ENCODE measurements around the gene PLEKHG4B. TPM values are rescaled to one million over a fixed set of nuclear protein-coding genes. Genes with fewer than 3 reads are reported as not detected.

PLEKHG4B gene
- total RNA-seq, 1 donor from 2014 or later = 6.8 TPM

GRCh38 chr5:174876-175465 lies 83.0 kb downstream of the PLEKHG4B start:
- TF ChIP-seq CTCF (IDR thresholded peaks at IDR 0.05; ENCODE audit: unreplicated experiment) = no peak
- Mint-ChIP-seq H3K4me1 (ENCODE audit: unreplicated experiment) (peaks cover 22% of the 10 kb centered on the region), H3K9me3 (ENCODE audit: unreplicated experiment) (no peaks in the 10 kb centered on the region), H3K27me3 (ENCODE audit: unreplicated experiment) (peaks cover 11% of the 10 kb centered on the region), H3K36me3 (ENCODE audit: low read depth, unreplicated experiment) (peaks cover 3% of the 10 kb centered on the region), H3K27ac (ENCODE audit: unreplicated experiment) (peak overlapping the region; percentile 52), H3K4me3 (ENCODE audit: unreplicated experiment) (no peak overlapping the region)
- no peak for DNase-seq (ENCODE audit: low spot score)

GRCh38 chr5:176296-176823 lies 84.4 kb downstream of the PLEKHG4B start:
- DNase-seq (ENCODE audit: low spot score) = no peak
- Mint-ChIP-seq H3K4me3 (ENCODE audit: unreplicated experiment) (no peak overlapping the region), H3K36me3 (ENCODE audit: low read depth, unreplicated experiment) (peaks cover 3% of the 10 kb centered on the region), H3K27me3 (ENCODE audit: unreplicated experiment) (peaks cover 12% of the 10 kb centered on the region), H3K27ac (ENCODE audit: unreplicated experiment) (no peak overlapping the region), H3K4me1 (ENCODE audit: unreplicated experiment) (peaks cover 32% of the 10 kb centered on the region), H3K9me3 (ENCODE audit: unreplicated experiment) (no peaks in the 10 kb centered on the region)
- TF ChIP-seq CTCF (IDR thresholded peaks at IDR 0.05; ENCODE audit: unreplicated experiment) = no peak

GRCh38 chr5:178110-178509 lies 86.1 kb downstream of the PLEKHG4B start:
- peaks cover 29% of the 10 kb centered on the region for H3K4me1 Mint-ChIP-seq (ENCODE audit: unreplicated experiment)
- H3K27ac Mint-ChIP-seq (ENCODE audit: unreplicated experiment) = no peak overlapping the region
- no peak overlapping the region for H3K4me3 Mint-ChIP-seq (ENCODE audit: unreplicated experiment)
- DNase-seq (ENCODE audit: low spot score) = no peak
- no peaks in the 10 kb centered on the region for H3K9me3 Mint-ChIP-seq (ENCODE audit: unreplicated experiment)
- H3K27me3 Mint-ChIP-seq (ENCODE audit: unreplicated experiment) = peaks cover 8% of the 10 kb centered on the region
- no peak for TF ChIP-seq CTCF (IDR thresholded peaks at IDR 0.05; ENCODE audit: unreplicated experiment)
- no peaks in the 10 kb centered on the region for H3K36me3 Mint-ChIP-seq (ENCODE audit: low read depth, unreplicated experiment)

GRCh38 chr5:179401-179800 lies 87.4 kb downstream of the PLEKHG4B start:
- H3K9me3 Mint-ChIP-seq (ENCODE audit: unreplicated experiment) = no peaks in the 10 kb centered on the region

More at GRCh38 chr5:179401-179800, 87.4 kb downstream of the PLEKHG4B start:
- Mint-ChIP-seq H3K27me3 (ENCODE audit: unreplicated experiment) (peaks cover 5% of the 10 kb centered on the region), H3K4me1 (ENCODE audit: unreplicated experiment) (peaks cover 29% of the 10 kb centered on the region), H3K27ac (ENCODE audit: unreplicated experiment) (no peak overlapping the region), H3K4me3 (ENCODE audit: unreplicated experiment) (no peak overlapping the region), H3K36me3 (ENCODE audit: low read depth, unreplicated experiment) (no peaks in the 10 kb centered on the region)
- TF ChIP-seq CTCF (IDR thresholded peaks at IDR 0.05; ENCODE audit: unreplicated experiment) = no peak
- no peak for DNase-seq (ENCODE audit: low spot score)
